Ishikawa (cell line): ENCODE results near the gene SPTAN1.

Source experiments
- CEBPB ChIP-seq: IDR thresholded peaks from 2 replicates; pipeline ENCODE4 v1.6.1; 2012
- CREB1 ChIP-seq: IDR thresholded peaks from 2 replicates; pipeline ENCODE4 v1.6.1; 2012; ENCODE audit warnings: low read depth
- EGR1 ChIP-seq: IDR thresholded peaks from 2 replicates; pipeline ENCODE4 v1.6.1; 2012
- EP300 ChIP-seq: IDR thresholded peaks from 2 replicates; pipeline ENCODE4 v1.6.1; 2012; ENCODE audit warnings: borderline replicate concordance
- FOXM1 ChIP-seq: IDR thresholded peaks from 2 replicates; pipeline ENCODE4 v1.6.1; 2012; ENCODE audit warnings: low read depth, borderline replicate concordance
- RAD21 ChIP-seq: IDR thresholded peaks from 2 replicates; pipeline ENCODE4 v1.6.1; 2012; ENCODE audit warnings: low read depth
- TAF1 ChIP-seq: IDR thresholded peaks from 2 replicates; pipeline ENCODE4 v1.6.1; 2012; ENCODE audit warnings: low read depth, mild to moderate bottlenecking
- TCF12 ChIP-seq: IDR thresholded peaks from 2 replicates; pipeline ENCODE4 v1.6.1; 2012; ENCODE audit warnings: low read depth
- TEAD4 ChIP-seq: IDR thresholded peaks from 2 replicates; pipeline ENCODE4 v1.6.1; 2012
- YY1 ChIP-seq: IDR thresholded peaks from 2 replicates; pipeline ENCODE4 v1.6.1; 2012; ENCODE audit warnings: low read depth
- ZBTB7A ChIP-seq: IDR thresholded peaks from 2 replicates; pipeline ENCODE4 v1.6.1; 2012; ENCODE audit warnings: low read depth
- TF ChIP-seq, protein P1 (sequence below): IDR thresholded peaks from 2 replicates; pipeline ENCODE4 v1.6.1; 2012
- TF ChIP-seq, protein P2 (sequence below): IDR thresholded peaks from 2 replicates; pipeline ENCODE4 v1.6.1; 2012; ENCODE audit warnings: low read depth, mild to moderate bottlenecking
- TF ChIP-seq, protein P3 (sequence below): IDR thresholded peaks from 2 replicates; pipeline ENCODE4 v1.6.1; 2012

DNA sequence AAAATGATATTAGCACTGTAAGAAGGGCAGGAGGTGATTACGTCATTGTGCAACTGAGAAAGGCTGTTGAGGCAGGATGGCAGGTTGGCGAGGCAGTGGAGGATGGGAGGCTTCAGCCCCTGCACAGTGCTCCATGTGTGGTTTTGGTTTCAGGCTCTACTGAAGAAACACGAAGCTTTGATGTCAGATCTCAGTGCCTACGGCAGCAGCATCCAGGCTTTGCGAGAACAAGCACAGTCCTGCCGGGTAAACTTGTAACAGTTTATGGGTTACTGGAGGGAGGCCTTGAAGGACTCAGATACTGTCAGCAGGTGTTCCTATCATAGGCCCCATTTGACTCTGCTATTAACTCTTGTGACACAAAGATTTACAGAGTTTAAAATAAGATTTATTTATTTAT, 35.1 kb downstream of the SPTAN1 start:
- TF ChIP-seq YY1 (no peak), EP300 (no peak), CREB1 (no peak), RAD21 (no peak), CEBPB (no peak), ZBTB7A (no peak), TAF1 (no peak), EGR1 (no peak), FOXM1 (no peak), TEAD4 (no peak), TCF12 (no peak)
- TF ChIP-seq, protein P1, sequence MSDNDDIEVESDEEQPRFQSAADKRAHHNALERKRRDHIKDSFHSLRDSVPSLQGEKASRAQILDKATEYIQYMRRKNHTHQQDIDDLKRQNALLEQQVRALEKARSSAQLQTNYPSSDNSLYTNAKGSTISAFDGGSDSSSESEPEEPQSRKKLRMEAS: no peak
- TF ChIP-seq, protein P2, sequence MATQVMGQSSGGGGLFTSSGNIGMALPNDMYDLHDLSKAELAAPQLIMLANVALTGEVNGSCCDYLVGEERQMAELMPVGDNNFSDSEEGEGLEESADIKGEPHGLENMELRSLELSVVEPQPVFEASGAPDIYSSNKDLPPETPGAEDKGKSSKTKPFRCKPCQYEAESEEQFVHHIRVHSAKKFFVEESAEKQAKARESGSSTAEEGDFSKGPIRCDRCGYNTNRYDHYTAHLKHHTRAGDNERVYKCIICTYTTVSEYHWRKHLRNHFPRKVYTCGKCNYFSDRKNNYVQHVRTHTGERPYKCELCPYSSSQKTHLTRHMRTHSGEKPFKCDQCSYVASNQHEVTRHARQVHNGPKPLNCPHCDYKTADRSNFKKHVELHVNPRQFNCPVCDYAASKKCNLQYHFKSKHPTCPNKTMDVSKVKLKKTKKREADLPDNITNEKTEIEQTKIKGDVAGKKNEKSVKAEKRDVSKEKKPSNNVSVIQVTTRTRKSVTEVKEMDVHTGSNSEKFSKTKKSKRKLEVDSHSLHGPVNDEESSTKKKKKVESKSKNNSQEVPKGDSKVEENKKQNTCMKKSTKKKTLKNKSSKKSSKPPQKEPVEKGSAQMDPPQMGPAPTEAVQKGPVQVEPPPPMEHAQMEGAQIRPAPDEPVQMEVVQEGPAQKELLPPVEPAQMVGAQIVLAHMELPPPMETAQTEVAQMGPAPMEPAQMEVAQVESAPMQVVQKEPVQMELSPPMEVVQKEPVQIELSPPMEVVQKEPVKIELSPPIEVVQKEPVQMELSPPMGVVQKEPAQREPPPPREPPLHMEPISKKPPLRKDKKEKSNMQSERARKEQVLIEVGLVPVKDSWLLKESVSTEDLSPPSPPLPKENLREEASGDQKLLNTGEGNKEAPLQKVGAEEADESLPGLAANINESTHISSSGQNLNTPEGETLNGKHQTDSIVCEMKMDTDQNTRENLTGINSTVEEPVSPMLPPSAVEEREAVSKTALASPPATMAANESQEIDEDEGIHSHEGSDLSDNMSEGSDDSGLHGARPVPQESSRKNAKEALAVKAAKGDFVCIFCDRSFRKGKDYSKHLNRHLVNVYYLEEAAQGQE: no peak
- TF ChIP-seq, protein P3, sequence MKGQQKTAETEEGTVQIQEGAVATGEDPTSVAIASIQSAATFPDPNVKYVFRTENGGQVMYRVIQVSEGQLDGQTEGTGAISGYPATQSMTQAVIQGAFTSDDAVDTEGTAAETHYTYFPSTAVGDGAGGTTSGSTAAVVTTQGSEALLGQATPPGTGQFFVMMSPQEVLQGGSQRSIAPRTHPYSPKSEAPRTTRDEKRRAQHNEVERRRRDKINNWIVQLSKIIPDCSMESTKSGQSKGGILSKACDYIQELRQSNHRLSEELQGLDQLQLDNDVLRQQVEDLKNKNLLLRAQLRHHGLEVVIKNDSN: no peak
